Skin of body (tissue), 3 donors: ENCODE results near the gene POLDIP3. TPM values are rescaled to one million over a fixed set of nuclear protein-coding genes. Genes with fewer than 3 reads are reported as not detected.
"Not testable (repeated sequence)": the region's sequence is repeated elsewhere in the genome, so short reads cannot be mapped to it uniquely, and the experiment has no call there.

ENCODE experiments used
- DNase-seq: peaks from one replicate; lab custom pipeline; 2025; lab: John Stamatoyannopoulos, UW
- small RNA-seq: library from RNA; depleted of rRNA; stranded (forward); fragments of <200 nt; gene quantifications from one replicate; pipeline ENCODE3, GENCODE V24; 2014; ENCODE audit warnings: low replicate concordance
- total RNA-seq: library from RNA; depleted of rRNA; stranded (reverse); fragments of >200 nt; gene quantifications from one replicate; pipeline ENCODE4 v1.2.3, GENCODE V29; 2014

Gene POLDIP3
- total RNA-seq, 1 donor from 2014 or later: 26.9 TPM

DNA sequence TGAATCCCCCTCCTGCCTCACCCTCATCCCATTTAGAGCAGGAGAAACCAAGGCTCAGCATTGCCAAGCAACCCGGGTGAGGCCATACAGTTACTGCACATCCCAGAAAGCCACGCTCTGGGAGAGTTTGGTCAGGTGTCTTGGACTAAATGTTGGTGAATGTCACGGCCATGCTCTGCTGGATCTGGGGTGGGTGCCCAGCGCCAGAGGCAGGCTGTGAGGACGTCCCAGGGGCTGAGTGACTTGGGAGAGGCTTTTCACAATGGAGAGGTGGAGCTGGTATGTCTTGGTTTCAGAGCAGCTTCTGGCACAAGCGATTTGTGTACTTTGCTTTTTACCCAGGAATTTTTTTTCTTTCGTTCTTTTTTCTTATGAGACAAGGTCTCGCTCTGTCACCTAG is 54.3 kb downstream of the POLDIP3 start:
- DNase-seq: no peak

DNA sequence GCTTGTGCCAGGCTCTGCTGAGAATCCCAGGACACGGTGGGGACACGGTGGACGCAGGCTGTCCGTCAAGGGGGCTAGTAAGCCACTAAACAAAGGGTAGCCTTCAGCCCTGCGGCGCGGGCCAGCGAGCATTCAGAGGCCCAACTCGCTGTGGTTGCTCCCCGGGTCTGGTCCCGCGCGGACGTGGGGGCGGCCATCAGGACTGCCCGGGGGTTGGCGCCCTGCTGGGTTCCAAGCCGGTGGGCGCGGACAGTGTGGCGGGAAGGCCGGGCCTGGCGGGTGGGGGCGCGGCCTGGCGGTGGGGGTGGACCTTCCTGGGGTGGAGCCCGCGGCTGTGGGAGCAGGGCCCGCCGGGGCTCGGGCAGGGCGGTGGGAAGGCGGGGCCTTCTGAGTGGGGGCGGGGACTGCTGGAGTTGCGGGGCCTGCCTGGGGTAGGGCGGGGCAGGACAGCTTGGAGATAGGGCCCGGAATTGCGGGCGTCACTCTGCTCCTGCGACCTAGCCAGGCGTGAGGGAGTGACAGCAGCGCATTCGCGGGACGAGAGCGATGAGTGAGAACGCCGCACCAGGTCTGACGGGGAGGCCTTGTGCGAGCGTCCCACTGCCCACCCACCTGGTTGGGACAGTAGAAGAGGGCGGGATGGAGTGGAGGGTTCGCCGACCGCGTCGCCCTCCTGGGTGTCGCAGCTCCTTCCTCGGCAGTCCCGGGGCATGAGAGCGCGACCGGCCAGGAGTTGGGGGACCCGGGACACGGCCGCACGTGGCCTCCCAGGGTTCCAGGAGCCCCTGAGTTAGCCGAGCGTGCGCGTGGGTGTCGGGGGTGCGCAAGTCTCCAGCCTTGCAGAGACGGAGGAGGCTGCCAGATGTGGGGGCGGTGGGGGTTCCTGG is 61.0 kb downstream of the POLDIP3 start, which contains the start of gene SERHL2:
TSS of gene SERHL2 (plus strand) at position 482 of the 887 bp plus-strand sequence. CDS start at position 547, 65 bp downstream.
- DNase-seq: peak; percentile 28

DNA sequence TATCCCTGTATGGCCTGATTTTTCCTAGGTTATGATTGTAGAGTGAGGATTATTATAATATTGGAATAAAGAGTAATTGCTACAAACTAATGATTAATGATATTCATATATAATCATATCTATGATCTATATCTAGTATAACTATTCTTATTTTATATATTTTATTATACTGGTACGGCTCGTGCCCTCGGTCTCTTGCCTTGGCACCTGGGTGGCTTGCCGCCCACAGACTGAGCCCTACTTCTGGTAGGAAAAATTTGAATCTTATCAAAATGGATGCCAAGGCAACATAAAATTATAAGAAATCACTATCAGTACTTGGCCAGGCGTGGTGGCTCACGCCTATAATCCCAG is 62.4 kb downstream of the POLDIP3 start:
- DNase-seq: not testable (repeated sequence)

DNA sequence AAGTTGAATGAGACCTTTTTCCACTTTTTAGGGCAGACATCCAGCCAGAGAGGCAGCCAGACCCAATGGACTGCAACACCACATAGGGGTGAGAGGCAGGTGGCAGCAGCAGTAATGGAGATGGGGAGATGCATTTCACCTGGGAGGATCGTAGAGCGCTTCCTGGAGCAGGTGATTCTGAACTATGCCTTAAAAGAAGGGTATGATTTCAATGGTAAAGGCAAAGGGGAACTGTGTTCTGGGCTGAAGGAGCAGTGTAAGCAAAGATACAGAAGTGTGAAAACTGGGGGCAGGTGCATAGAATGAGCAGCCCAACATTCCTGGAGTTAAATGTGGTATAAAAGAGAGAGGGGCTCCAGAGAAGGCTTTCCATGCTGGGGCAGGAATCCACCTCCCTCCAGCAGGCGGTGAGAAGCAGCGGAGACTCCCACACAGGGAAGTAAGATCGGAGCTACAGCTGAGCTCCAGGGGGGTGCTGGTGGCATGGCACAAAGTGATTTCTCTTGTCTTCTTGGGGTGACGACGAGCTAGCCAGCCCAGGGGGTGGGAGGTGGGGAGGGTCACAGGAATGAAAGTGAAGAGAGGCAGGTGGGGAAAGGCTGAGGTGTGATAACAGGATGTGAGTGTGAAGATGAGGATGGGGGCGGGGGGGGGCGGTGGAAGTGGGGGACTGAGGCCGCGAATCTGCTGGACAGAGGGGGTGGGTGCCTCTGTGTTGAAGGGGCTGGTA is 65.2 kb downstream of the POLDIP3 start:
- no peak for DNase-seq

DNA sequence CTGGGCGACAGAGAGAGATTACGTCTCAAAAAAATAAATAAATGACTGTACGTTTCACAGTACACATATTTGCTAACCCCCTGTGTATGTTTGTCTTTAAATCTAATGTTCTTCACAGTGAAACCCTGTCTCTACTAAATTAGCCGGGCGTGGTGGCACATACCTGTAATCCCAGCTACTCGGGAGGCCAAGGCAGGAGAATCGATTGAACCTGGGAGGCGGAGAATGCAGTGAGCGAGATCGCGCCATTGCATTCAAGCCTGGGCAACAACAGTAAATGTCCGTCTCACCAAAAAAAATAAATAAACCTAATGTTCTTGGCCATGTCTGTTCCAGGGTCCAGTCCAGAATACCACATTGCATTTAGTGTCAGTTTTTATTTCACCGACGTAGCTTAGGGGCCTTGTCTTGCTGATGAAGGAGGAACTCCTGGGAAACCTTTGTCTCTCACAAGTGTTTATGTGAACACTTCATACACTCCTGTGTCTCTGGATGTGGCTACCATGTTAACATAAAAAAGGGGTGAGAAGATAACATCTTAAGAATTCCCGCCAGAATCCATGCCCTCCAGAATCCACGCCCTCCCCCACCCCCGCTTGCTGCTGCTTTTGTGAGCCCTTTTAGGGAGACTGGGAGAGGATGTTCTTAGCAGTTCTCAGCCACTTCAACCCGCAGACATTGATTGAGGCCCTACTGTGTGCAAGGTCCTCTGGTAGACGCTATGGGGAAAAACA is 65.9 kb downstream of the POLDIP3 start:
- DNase-seq: no peak

DNA sequence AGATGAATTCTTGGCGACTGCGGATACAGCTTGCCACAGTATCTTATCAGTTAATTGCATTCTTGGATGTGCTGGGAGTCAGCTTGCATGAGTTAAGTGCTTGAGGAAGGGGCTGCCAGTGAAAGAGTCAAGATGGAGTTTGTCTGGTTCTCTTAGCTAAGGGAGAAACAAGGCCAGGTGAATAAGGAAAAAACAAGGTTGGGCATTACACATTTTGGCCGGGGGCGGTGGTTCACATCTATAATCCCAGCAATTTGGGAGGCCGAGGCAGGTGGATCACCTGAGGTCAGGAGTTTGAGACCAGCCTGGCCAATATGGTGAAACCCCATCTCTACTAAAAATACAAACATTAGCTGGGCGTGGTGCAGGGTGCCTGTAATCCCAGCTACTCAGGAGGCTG is 66.6 kb downstream of the POLDIP3 start:
- DNase-seq: not testable (repeated sequence)

DNA sequence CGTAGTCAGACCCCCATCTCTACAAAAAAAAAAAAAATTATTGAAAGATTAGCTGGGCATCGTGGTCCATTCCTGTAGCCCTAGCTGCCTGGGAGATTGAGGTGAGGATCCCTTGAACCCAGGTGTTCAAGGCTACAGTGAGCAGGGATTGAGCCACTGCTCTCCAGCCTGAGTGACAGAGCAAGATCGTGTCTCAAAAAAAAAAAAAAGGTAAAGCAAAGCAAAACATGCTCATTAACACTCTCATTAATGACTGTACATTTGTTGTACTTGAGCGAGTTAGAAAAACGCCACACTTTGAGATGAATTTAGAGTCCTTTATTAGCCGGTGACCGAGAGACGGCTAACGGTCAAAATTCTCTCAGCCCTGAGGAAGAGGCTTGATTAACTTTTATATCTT is 67.1 kb downstream of the POLDIP3 start:
- DNase-seq: no peak

DNA sequence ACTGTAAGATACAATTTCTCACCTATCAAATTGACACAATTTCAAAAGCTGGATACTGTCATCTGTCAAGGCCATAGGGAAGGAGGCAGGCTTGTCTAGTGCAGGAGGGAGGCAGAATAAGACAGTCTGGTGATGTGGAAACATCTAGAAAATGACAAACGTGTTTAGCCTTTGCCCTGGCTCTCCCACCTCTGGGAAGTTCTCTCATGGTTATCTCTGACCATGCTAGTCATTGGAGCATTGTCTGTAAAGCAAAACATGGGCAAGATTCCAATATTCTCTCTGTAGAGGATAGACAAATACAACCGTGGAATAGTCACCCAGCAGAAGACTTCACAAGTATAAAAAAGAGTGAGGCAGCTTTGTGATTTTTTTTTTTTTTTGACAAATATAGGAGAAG is 70.0 kb downstream of the POLDIP3 start:
- DNase-seq: no peak

DNA sequence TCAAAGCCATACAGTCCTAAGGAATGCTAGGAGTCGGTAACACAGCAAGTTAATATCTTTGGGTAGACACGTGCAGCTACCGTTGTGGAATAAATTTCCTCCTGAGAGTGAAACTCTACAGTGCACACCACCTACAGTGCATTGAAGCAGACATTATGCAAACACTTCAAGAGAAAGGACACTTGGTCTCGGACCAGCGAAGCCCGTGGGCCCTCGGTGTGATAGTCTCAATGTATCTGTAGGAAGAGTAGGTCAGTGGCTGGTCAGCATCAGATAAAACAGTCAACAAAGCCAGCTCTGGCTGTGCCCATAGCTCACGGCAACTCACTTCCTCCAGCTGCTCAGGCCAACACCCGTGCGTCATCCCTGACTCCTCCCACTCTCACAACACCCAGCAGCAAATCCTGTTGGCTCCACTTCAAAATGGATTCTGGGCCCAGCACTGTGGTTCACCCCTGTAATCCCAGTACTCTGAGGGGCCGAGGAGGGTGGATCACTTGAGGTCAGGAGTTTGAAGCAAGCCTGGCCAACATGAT is 75.4 kb downstream of the POLDIP3 start:
- DNase-seq: not testable (repeated sequence)

DNA sequence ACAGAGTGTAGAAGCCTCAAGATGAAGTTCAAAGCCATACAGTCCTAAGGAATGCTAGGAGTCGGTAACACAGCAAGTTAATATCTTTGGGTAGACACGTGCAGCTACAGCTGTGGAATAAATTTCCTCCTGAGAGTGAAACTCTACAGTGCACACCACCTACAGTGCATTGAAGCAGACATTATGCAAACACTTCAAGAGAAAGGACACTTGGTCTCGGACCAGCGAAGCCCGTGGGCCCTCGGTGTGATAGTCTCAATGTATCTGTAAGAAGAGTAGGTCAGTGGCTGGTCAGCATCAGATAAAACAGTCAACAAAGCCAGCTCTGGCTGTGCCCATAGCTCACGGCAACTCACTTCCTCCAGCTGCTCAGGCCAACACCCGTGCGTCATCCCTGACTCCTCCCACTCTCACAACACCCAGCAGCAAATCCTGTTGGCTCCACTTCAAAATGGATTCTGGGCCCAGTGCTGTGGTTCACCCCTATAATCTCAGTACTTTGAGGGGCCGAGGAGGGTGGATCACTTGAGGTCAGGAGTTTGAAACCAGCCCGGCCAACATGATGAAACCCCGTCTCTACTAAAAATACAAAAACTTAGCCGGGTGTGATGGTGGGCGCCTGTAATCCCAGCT is 77.4 kb downstream of the POLDIP3 start:
- DNase-seq: not testable (repeated sequence)

DNA sequence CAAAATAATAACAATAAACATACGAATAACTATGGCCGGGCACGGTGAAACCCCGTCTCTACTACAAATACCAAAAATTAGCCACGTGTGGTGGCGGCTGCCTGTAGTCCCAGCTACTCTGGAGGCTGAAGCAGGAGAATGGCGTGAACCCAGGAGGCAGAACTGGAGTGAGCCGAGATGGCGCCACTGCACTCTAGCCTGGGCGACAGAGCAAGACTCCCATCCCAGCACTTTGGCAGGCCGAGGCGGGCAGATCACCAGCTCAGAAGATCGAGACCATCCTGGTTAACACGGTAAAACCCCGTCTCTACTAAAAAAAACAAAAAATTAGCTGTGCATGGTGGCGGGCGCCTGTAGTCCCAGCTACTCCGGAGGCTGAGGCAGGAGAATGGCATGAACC is 78.0 kb downstream of the POLDIP3 start:
- DNase-seq: not testable (repeated sequence)

DNA sequence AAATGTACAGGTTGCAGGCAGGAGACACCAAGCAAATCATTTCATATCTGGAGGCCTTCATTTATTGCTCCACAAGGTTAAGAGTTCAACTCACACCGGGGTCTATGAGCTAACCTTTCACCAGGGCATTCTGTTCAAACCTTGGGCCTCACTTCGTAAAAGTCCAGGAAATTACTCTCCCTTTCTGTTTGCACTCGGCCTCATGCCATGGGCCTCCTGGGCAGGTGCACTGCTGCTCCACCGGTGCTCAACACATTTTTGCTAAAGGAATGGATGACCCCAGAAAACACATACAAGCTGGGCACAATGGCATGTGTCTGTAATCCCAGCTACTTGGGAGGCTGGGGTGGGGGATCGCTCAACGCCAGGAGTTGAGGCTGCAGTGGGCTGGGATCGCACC is 78.5 kb downstream of the POLDIP3 start:
- DNase-seq: no peak

DNA sequence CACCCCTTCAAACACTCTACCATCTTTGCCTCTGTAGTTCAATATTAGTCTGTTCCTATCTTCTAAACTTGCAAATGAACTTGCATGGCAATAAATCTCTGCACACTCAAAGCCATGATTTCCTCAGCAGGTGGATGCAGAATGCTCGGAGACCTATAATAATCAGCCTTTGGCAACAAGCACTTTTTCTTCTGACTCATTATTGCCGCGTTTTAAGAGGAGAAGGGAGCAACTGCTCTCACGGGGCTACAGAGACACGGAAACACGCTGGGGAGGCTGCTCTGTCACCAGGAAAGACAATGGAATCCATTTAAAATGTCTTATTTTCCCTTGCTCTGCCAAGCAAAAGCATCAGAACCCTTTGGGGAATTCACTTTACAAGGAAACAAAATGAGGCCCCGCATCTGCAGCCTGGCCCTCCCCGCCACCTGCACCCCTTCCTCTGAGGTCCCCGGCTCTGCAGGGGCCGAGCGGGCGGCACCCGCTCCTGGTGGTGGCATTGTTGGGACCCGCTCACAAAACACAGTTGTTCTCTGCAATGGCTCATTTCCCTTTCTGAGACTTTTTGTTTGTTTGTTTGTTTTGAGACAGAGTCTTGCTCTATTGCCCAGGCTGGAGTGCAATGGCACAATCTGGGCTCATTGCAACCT is 79.5 kb downstream of the POLDIP3 start:
- not testable (repeated sequence) for DNase-seq

Small RNA genes within 50 kb of the gene (small RNA-seq; reads per million reads assigned to genes)
- not detected for gene RN7SKP80
- gene RNU6-513P: not detected

Other genes with a start within 250 kb of the POLDIP3 start
- gene NFAM1, start 182.5 kb downstream of the POLDIP3 start, total RNA-seq: 1.2 TPM
- 14.3 TPM for gene RRP7A, start 95.1 kb downstream of the POLDIP3 start, total RNA-seq
- 3.1 TPM for gene SERHL2, start 60.9 kb downstream of the POLDIP3 start, total RNA-seq
- not detected for gene ATP5MGL, start 25.7 kb upstream of the POLDIP3 start, total RNA-seq
- 32.9 TPM for gene CYB5R3, start 34.5 kb upstream of the POLDIP3 start, total RNA-seq
- 6.0 TPM for gene A4GALT, start 106.0 kb upstream of the POLDIP3 start, total RNA-seq
- gene ARFGAP3, start 242.4 kb upstream of the POLDIP3 start, total RNA-seq: 37.7 TPM